ENCODE data around the gene GATAD2A.

GATAD2A gene

GRCh38 chr19:19422156-19422555 is 16.7 kb downstream of the GATAD2A start:
- no peak for DNase-seq

- DNase-seq = no peak
These were observed 17.8 kb downstream of the GATAD2A start for GRCh38 chr19:19423322-19423721.

GRCh38 chr19:19425170-19425875 is 19.8 kb downstream of the GATAD2A start:
- DNase-seq = no peak

- DNase-seq = no peak
These were observed 20.7 kb downstream of the GATAD2A start for GRCh38 chr19:19426216-19426615.

GRCh38 chr19:19426799-19427198 is 21.3 kb downstream of the GATAD2A start:
- no peak for DNase-seq

- DNase-seq = no peak
These were observed 21.8 kb downstream of the GATAD2A start for GRCh38 chr19:19427302-19427701.

- DNase-seq = no peak
These were observed 22.5 kb downstream of the GATAD2A start for GRCh38 chr19:19427944-19428343.

GRCh38 chr19:19428746-19429145 is 23.3 kb downstream of the GATAD2A start:
- DNase-seq = no peak

- no peak for DNase-seq
These were observed 23.9 kb downstream of the GATAD2A start for GRCh38 chr19:19429361-19429760.

- no peak for DNase-seq
These were observed 27.3 kb downstream of the GATAD2A start for GRCh38 chr19:19432732-19433131.

- DNase-seq = no peak
These were observed 28.3 kb downstream of the GATAD2A start for GRCh38 chr19:19433666-19434213.

- DNase-seq = no peak
These were observed 29.1 kb downstream of the GATAD2A start for GRCh38 chr19:19434483-19435045.

- no peak for DNase-seq
These were observed 30.7 kb downstream of the GATAD2A start for GRCh38 chr19:19436137-19436691.

GRCh38 chr19:19438366-19439175 is 33.1 kb downstream of the GATAD2A start:
- no peak for DNase-seq

GRCh38 chr19:19439176-19439482 is 33.7 kb downstream of the GATAD2A start:
- DNase-seq = no peak

- DNase-seq = no peak
These were observed 37.8 kb downstream of the GATAD2A start for GRCh38 chr19:19443283-19443682.

- no peak for DNase-seq
These were observed 38.6 kb downstream of the GATAD2A start for GRCh38 chr19:19443902-19444680.

GRCh38 chr19:19444681-19445155 is 39.2 kb downstream of the GATAD2A start:
- DNase-seq = no peak

- no peak for DNase-seq
These were observed 39.8 kb downstream of the GATAD2A start for GRCh38 chr19:19445288-19445687.

GRCh38 chr19:19445911-19446361 is 40.5 kb downstream of the GATAD2A start:
- no peak for DNase-seq

- DNase-seq = no peak
These were observed 41.4 kb downstream of the GATAD2A start for GRCh38 chr19:19446655-19447437.

All from NCI-H2081 (cell line).